GM12874 (cell line): ENCODE results near the gene ELL3.

Experiments used
- TF ChIP-seq, protein P1 (sequence below): IDR thresholded peaks from 2 replicates; pipeline ENCODE4 v1.5.1; 2011; ENCODE audit warnings: low read depth, mild to moderate bottlenecking, control low read depth, low read length, moderate library complexity; ENCODE audit not compliant: insufficient read depth

ELL3 gene

GRCh38 chr15:43793647-43794046, 16.9 kb upstream of the ELL3 start:
- TF ChIP-seq, protein P1, sequence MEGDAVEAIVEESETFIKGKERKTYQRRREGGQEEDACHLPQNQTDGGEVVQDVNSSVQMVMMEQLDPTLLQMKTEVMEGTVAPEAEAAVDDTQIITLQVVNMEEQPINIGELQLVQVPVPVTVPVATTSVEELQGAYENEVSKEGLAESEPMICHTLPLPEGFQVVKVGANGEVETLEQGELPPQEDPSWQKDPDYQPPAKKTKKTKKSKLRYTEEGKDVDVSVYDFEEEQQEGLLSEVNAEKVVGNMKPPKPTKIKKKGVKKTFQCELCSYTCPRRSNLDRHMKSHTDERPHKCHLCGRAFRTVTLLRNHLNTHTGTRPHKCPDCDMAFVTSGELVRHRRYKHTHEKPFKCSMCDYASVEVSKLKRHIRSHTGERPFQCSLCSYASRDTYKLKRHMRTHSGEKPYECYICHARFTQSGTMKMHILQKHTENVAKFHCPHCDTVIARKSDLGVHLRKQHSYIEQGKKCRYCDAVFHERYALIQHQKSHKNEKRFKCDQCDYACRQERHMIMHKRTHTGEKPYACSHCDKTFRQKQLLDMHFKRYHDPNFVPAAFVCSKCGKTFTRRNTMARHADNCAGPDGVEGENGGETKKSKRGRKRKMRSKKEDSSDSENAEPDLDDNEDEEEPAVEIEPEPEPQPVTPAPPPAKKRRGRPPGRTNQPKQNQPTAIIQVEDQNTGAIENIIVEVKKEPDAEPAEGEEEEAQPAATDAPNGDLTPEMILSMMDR = no peak

- TF ChIP-seq, protein P1 = no peak
These were observed 16.2 kb upstream of the ELL3 start for GRCh38 chr15:43792761-43793476.

DNA sequence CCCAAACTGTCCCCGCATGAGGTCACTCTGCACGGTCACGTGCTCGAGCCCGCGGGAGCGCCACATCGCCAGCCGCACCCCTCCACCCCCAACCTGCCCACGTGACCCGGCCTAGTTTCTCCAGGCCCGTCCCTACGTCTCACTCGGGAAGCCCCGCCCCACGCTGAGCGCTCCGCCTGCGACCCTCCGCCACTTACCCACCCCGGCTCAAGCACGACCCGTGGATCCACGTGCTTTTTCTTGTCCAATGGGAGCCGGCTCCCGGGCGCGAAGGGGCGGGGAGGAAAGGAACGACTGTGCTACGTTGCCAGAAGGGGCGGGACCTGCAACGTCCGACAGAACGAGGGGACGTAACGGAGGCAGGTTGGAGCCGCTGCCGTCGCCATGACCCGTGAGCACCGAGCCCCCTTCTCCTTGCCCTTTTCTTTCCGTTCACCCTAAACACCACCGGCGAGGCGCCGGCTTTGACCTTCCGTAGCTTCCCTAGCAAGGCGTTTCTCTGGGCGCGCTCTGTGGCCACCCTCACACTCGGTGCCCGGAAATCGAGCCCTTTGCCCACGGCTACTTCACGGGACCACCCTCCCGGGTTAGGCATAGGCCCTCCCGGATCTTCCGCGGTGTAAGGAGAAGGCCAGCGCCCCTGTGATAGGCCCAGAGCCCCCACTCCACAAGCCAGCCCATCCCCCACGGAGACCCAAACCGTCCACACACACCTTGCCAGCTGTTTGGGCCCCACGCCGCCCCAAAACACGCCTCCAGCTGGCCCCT, 15.4 kb upstream of the ELL3 start, which contains the start of gene SERF2:
Gene SERF2, plus strand, starts transcription at position 328 of the 768 bp plus-strand sequence. Its CDS starts 57 bp downstream, at position 385.
- TF ChIP-seq, protein P1 = no peak

DNA sequence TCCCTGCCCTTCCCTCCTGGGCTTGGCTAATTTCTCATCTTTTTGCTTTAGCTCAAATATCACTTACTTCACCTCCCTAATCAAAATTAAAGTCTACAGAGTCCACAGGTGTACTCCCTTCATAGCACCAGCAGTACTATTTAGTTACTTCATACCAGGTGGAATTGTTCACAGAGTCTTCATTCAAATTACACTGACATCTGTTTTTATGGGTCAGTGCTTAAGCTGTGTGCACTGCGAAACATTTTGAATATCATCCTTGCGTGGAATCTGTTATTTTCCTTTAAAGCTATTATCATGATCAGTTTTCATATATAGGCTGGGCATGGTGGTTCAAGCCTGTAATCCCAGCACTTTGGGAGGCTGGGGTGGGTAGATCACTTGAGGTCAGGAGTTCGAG, 12.6 kb upstream of the ELL3 start:
- TF ChIP-seq, protein P1 = no peak

- TF ChIP-seq, protein P1 = no peak
These were observed 2.2 kb upstream of the ELL3 start for GRCh38 chr15:43779016-43779415.

- TF ChIP-seq, protein P1 = peak; percentile 92
These were observed 625 bp upstream of the ELL3 start for GRCh38 chr15:43777267-43777914.

- TF ChIP-seq, protein P1 = no peak
These were observed 557 bp downstream of the ELL3 start for GRCh38 chr15:43776101-43776717.
